Endothelial cell of hepatic sinusoid (primary cell): ENCODE results near the gene CACNB4.

Source experiments
- in situ Hi-C: cut with HindIII; loops from 2 replicates; pipeline ENCODE4 v1.10.0; 2017; ENCODE audit warnings: low sequenced_read_pairs

The CACNB4 gene

DNA sequence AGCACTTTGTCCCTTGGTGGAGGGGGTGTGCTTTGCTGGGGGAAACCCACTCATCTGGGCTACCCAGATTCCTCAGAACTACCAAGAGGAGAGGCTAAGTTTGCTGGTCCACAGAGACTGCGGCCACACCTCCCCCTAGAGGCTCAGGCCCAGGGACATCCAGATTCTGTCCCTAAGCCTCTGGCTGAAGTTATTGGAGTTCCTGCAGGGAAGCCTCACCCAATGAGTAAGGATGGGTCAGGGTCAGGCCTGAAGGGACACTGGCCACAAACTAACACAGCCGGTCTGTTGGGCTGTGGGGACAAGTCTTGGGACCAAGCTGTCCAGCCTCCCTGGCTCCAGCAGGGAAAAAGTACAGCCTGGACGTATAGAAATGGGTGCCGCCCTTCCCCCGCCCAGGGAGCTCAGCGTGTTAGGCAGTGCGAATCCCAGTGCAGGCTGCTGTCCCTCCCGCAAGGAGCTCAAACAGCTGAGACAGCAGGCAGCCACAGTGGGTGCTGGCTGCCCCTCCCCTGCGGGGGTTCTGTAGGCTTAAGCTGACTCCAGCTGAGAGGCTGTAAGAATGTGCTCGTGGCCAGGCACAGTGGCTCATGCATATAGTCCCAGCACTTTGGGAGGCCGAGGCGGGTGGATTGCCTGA is 183.7 kb downstream of the CACNB4 start:
- in situ Hi-C loops: no loop called here

DNA sequence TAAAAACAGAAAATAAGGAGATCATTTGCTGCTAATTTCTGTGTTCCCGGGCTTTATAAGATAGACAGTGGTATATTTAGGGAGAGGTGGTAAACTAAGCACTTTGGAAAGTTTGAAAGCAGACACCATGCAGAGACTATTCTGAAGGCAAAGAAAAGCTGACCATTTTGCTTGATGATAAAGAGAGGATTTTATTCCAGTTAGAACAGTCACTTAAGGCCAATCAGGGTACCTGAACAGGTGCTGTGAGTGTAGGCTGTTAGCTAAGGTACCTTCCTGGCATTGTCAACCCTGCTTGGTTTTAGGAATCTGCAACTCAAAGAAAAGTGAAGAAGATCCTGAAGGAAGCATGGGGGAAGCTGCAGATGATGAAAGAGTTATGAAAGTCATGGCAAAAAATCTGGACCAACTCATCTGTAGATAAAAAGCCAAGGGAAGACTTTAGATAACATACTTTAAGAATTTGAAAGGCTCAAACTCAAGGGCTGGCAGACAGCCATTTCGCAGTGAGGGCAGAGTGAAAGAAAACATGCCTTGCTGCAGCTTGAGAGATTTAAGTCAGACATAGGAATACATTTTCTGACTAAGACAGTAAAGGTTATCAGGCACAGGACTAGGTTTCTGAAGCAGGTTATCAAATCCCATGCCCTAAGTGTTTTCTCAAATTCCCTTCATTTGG is 190.5 kb downstream of the CACNB4 start:
- in situ Hi-C loops: no loop called here

DNA sequence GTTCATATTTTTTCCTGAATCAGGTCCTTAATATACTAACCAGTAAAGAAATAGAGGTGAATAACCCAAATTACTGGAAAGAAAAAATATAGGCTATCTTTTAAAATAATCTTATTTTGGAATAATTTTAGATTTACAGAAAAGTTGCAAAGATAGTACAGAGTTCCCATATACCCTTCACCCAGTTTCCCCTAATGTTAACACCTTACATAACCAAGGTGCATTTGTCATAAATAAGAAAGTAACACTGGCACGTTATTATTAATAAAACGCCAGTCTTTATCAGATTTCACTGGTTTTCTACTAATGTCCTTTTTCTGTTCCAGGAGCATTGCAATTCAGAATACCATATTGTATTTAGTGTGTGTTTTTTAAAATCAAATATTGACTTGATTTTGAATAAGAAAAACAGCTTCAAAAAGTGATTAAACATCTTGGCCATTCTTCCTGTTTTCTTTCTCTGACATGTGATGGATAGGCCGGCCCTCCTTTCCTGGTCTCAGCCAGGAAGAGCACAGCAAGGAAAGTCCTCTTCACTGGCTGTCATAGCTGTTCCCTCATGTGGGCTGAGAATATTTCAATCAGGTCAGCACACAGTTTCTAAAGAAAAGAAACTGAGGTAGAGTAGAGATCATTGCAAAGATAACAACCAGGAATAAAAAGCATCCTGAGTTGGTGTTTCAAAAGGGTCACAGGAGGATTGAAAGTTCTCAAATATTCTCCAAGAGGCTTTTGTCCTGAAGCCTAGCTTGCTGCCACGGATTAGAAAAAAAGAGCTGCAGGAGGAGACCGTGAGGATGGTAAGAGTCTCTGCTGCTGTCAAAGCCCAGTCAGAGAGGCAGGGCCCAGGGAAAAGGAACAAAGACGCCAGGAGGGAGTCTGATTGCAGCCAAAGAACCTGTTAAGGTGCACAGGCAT is 191.3 kb downstream of the CACNB4 start:
- in situ Hi-C loops: no loop called here

DNA sequence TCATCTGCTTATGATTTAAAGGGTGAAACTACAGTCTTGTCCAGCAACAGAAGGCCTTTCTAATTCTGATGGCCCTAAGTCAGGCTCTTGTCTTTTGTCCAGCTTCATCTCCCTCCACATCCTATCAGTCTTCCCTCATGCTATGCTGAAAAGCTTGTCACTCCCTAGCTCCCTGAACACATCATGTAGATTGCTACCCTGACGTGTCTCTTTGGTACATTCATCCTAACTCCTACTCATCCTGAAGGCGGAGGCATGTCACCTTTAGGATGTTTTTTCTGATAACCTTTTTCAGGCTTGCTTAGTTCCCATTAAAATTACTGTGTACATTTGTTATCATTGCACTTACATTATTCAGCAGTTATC is 192.2 kb downstream of the CACNB4 start:
- in situ Hi-C loops: no loop called here

DNA sequence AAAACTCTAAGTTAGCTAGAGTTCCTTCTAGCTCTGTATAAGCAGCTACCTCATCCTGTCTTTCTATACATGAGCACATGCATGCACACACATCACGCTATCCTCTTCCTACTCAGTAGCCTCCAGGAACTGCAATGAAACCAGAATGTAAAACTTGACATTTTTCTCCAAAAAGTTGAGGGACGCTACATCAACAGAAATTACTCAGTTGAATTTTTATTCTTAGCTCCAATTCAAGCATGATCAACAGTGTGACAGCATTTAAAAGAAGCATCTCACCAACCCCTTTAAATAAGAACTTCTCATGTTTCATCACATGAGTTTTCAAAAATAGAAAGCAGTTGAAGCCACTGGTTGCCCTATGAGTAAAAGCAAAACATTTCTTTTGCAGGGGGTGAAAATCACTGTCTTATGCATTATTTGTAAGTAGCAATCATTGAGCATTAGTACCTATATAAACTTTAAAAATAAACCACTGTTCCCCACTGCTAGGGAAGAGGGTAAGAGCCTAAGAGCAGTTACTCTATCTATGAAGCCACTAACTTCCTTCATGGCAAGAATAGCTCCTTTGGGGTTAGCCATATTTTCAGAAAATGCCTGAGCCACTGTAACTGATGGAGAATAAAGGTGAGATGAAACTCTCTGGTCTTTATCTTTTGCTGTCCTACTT is 192.7 kb downstream of the CACNB4 start:
- in situ Hi-C loops: no loop called here

DNA sequence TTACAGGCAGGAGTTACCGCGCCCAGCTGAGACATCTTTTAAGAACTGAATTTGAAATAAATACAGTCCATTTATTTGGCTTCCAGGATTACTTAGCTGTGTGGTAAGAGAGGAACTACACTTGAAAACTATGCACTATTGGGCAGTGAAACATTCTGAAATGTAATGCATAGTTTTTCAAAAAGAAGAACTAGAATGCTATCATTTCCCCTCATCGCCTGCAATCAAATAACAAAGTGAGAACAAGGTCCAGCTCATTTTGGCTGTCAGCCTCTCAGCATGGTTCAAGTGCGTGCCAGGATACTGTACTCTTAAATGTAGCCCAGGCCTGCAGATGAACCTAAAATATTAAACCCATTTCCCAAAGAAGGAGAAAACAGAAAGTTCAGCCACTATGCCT is 194.0 kb downstream of the CACNB4 start:
- in situ Hi-C loops: no loop called here

DNA sequence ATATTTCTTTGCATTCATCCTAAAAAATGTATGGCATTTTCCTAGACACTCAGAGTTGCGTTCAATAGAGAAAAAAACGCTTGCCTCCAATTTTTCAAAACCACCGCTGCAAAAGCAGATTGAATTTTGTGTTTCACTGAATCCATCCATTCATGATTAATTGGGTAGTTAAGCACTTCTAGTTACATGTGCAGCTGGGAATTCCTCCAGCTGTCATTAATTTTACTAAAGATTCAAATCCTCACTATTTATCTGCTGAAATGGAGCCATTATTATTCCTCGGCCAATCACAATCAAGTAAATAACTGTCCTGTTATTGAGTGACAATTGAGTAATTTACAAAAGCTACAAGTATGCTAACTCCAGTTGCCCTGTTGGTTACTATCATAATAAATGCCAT is 194.8 kb downstream of the CACNB4 start:
- in situ Hi-C loops: no loop called here

DNA sequence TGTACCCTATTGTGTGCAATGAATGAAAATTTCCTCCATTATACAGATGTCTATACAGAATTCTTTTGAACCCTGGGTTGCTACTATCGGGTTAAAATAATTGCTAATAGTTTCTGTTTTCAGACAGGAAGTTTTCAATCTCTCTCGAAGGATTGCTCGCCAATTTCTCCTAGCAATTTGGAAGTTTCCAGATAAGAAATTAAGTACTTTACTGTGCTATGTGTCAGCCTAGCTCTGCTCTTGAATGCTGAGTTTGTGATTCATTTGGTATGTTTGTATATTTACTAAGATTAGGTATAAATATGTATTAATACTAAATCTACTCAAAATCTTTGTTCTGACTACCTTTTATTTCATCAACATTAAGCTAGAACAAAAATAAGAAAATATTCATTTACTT is 196.0 kb downstream of the CACNB4 start:
- in situ Hi-C loops: no loop called here

DNA sequence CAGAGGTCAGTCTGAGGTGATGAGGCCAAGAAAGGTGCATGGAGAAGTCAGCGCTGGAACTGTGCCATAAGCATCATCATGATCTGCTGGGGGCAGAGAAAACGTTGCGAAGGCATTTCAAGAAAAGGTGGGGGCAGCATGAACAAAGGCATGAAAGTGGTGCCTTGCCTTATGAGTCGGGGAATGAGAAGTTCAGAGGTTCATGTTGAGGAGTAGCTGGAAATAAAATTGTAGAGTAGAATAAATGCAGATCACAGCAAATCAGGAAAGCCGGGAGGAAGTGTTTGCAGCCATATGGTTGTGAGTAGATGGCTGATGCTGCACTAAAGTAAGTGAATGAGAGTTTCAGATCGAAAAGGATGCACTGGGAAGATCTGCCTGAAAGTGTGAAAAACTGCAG is 198.5 kb downstream of the CACNB4 start:
- in situ Hi-C loops: no loop called here

DNA sequence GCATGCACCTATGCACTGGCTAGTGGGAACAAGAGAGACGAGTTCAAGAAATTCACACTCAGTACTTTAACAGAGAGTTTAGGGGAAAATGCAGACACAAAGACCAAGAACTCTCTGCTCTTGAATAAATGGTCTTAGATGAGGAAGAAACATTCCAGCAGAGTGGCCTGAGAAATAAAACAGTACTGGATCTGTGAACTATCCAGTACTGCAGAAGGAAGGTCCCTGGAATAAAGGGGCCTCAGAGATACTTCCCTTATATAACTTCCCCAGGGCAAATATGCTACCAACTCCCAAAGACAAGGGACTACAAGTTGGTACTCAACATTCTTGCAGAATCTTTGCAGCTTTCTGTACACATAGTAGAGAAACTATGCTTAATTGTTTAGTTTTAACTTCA is 199.7 kb downstream of the CACNB4 start:
- in situ Hi-C loops: no loop called here

DNA sequence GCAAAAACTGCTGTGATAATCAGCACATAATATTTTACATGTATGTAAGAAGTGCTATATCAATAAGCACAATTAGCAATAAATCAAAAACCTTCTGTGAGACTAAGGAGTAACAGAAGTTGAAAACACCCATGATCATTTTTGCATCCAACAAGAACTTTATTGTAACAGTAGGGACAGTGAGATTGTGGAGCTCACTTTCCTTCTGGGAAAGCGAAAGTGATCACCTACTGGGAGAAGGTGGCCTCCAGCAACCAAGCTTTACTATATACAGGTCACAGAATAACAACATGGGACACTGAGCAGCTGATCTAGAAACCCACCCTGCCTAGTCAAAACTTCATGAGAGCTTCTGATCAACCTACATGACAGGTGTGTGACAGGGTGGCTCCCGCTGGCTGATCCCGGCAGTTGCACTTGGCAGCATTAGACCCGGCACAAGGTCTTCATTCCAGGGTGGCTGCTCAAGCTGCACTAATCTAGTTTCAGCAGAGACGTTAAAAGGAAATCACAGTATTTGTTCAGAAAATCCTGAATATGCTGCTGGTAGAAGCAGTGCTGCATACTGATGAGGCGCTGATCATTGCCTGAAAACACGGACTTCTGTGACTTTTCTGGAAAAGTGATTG is 207.2 kb downstream of the CACNB4 start:
- in situ Hi-C loops: no loop called here

DNA sequence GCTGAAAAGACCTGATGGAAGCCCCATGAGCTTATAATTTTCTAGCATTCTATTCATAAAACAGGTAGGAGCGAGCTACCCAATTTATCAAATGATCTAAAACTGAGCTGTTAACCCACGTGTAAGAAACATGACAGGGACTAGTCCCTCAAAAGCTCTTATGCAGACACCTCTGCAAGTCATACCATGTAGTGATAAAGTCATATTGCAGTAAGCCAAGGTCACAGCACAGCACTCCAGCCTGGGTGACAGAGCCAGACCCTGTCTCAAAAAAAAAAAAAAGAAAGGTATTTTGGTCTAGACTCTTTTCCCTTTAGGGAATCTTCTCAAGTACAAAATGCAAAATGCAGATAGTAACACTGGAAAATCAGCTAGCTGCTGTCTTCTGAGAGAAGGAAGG is 211.7 kb downstream of the CACNB4 start:
- in situ Hi-C loops: no loop called here

DNA sequence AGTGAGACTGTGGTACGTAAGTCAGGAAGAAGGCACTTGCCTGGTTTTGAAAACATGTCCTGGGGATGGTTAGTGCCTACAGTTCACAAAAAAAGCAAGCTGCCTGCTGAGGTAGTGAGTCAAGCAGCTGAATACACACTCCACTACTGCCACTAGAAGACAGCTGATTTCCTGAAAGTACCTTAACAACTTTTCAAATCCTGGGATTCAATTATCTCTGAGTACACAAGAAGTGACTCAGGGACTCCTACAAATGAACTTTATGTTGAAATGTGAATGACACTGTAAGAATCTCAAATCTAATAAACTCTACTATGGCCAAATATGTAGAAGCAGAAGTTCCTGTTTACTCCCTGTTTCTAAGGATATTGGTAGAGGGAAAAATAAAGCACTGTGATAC is 212.6 kb downstream of the CACNB4 start:
- in situ Hi-C loops: no loop called here

DNA sequence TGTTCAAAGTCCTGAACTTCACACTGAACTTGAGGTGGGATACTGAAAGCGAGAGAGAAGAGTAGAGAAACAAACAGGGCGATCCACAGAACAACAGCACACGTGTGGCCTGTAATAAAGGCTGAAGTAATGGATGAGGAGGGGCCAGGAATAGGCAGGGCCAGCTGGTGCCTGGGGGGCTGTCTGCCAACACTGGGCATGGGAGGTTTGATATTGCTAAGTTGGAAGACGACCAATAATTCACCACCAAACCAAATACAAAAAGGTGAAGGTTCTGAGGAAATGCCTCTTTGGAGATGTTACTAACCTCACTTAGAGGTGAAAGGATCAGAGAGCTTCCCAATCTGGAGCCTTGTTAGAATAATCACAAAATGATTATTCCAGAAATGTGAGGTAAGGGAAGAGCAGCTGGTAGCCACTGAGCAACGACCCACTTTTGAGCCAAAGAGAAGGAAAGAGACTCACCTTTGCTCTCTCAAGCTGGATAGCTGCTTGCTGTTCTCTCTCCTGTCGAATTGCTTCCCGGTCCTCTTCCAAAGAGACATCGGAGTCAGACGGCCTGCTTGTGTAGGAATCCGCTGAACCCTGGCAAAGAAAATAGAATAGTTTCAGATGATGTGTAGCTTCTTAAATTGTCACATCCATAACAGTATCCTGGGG is 215.9 kb downstream of the CACNB4 start:
- in situ Hi-C loops: no loop called here

DNA sequence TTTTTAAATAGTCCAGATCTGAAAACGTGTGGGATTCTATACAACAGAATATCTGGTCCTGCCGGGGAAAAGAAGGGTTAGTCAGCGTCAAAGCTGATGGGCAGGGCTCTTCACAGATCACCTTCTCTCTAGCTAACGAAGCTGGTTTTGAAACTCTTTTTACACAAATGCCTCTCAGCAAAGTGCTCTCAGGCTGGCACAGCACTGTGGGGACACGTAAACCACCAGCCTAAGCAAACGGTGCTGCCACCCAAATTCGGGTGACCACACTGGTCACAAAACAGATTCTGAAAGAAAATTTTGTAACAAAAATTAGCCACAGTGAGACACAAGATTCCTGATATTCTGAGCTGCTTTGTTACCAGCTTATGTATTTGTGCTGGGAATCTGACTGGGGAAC is 217.5 kb downstream of the CACNB4 start:
- in situ Hi-C loops: no loop called here

DNA sequence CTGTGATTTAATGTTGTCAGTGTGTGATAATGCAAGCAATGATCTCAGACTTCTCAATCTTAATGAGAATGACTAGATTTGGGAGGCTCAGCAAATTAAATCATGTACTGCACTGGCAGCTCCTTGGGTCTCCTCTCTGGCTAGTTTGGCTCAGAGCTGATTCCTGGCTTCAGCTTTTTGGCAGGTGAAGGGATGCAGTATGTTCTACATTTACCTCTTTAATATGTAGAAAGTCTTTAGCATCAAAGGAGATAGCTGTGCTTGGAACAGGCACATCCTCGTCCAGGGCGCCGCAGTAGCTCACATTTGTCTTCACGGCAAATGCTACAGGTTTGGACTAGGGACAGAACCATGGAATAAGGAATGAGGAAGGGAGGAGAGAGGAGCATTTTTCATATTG is 218.3 kb downstream of the CACNB4 start:
- in situ Hi-C loops: no loop called here

DNA sequence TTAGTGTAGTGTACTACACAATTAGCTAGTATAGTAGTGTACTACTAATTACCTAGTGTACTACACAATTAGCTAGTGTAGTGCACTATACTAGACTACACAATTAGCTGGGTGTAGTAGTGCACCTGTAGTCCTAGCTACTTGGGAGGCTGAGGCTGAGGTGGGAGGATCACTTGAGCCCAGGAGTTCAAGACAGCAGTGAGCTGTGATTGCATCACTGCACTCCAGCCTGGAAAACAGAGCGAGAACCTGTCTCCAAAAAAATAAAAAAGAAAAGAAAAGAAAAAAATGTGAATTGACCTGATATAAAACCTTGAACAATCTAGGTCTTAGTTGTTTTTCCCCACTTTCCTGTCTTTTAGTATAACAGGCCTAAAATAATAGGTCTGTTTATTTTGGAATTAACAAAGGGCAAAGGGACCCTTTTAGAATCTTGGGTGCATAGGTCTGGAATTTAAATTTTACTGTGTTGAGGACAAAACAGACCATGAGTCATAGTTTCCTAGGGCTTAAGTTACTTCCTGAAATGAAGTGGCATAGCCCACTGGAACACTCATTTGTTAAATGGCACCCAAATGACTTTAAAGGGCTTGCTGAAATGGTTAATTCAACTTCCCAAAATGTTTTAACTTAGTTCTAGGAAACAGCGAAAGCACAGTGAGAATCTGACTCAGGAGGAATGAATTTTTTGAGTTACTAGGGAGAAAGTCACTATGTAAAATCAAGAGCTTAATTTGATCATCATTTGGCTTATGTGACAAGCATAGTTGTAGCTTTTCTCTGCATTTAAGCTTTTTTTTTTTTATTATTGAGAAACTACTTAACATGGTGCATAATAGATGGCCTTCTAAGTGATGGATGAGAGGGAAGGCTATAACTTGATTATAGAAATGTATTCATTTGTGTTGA is 219.9 kb downstream of the CACNB4 start:
- in situ Hi-C loops: loop anchor here (5.0 kb wide), 1 partner anchor 58 kb away; no protein-coding TSS in a partner anchor

DNA sequence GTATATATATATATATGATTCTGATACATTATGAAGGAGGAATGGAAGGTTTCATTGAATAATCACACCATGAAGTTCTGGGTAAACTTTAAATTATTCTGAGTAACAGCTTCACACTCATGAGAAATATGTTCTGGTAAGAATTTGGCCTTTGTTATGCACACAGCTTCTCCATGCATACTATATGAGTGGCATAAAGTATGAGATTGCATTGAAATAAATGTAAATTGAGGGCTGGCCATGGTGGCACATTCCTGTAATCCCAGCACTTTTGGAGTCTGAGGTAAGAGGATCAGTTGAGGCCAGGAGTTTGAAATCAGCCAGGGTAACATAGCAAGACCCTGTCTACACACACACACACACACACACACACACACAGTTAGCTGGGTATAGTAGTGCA is 220.6 kb downstream of the CACNB4 start:
- in situ Hi-C loops: loop anchor here (5.0 kb wide), 1 partner anchor 59 kb away; no protein-coding TSS in a partner anchor

DNA sequence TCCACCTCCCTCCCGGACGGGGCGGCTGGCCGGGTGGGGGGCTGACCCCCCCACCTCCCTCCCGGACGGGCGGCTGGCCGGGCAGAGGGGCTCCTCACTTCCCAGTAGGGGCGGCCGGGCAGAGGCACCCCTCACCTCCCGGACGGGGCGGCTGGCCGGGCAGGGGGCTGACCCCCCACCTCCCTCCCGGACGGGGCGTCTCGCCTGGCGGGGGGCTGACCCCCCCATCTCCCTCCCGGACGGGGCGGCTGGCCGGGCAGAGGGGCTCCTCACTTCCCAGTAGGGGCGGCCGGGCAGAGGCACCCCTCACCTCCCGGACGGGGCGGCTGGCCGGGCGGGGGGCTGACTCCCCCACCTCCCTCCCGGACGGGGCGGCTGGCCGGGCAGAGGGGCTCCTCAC is 223.2 kb downstream of the CACNB4 start:
- in situ Hi-C loops: loop anchor here (5.0 kb wide), 1 partner anchor 62 kb away; no protein-coding TSS in a partner anchor
